Stimulated activated CD8-positive, alpha-beta memory T cell treated with anti-CD3 and anti-CD28 coated beads, Interleukin-7, amount 100 ng/mL, for 24 hours (primary cell): ENCODE results near the gene TTC1.

Experiments used
- DNase-seq: peaks from one replicate; pipeline ENCODE4 v3.0.0-alpha.2; 2020; ENCODE audit warnings: low read depth

The TTC1 gene

DNA sequence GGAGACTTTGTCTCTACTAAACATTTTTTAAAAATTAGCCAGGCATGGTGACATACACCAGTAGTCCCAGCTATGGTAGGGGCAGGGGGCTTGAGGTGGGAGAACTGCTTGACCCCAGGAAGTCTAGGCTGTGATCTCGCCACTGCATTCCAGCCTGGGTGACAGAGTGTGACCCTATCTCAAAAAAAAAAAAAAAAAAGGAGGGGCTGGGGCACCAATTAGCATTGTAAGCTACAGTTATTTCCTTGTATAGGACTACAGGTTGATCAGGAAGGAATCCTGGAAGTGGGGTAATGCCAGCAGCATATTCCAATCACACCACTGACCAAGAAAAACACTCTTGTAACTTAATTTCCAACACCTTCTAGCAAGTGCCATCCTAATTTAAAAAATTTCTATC is 78.3 kb downstream of the TTC1 start:
- no peak for DNase-seq

DNA sequence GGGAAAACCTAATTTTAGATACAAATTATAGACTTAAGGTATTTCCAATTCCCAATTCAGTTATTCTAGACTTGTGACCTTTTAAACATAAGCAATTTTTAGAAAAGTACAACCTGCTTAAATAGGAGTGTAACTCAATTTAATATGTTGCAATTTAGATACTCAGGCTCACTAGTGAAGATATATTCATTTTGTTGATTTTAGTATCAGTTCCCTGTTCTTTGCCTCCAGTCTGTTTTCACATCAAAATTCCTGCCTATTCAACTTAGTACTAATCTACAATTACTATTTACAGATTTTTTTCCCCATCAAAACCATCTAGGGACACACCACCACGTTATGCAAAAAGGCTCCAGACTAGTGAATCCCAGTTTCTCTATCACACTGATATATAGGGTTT is 79.9 kb downstream of the TTC1 start:
- DNase-seq = no peak

DNA sequence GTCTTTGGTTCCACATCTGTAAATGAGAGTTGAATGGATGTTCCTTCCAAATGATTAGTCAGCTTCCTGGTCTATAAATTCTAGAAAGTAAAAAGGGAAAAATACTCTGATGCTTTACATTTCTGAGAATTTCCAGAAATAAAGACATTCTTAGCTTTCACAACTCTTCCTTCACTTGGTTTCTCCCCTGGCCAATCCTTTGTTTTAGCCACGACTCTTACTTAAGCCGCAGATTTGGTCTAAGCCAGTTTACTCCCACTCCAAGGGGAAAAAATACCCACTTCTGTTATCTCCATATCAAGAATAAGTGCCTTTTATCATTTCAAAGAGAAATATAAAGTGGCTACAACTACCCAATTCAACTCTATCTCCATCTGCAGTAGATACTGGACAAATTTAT is 80.6 kb downstream of the TTC1 start:
- DNase-seq = no peak

DNA sequence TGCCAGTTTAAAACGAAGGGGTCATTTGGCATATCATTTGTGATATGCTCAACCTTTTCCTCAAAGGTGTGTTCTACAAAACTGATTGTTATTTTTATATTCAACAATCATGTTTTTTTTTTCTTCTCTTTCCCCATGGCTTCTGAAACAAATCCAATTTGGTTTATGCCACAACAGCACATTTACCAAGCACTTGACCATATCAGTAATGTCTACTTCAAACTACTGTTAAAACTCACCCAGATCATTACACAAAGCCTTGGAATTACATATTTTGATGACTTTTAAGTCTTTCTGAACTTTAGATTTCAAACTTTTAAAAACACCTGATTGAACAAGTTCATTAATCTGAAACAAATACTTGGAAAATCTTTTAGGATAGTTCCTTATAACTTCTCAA is 81.1 kb downstream of the TTC1 start:
- no peak for DNase-seq

DNA sequence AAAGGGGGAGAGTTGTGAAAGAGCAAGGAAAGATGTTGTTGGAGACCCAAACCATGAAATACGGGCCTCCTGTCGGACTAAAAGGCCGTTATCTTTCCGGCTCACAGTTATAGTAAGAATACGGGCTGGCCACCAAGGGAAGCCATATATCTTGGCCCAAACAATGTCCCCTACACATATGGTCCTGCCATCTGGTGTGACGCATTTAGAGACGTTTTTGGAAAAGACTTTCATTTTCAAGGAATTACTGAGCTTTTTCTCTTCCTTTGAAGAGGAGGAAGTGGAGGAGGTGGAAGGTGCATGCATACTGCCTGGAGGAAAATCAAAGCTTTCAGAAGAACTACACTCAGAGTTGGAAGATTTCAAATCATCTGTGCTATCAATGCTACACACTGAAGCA is 83.6 kb downstream of the TTC1 start:
- no peak for DNase-seq

DNA sequence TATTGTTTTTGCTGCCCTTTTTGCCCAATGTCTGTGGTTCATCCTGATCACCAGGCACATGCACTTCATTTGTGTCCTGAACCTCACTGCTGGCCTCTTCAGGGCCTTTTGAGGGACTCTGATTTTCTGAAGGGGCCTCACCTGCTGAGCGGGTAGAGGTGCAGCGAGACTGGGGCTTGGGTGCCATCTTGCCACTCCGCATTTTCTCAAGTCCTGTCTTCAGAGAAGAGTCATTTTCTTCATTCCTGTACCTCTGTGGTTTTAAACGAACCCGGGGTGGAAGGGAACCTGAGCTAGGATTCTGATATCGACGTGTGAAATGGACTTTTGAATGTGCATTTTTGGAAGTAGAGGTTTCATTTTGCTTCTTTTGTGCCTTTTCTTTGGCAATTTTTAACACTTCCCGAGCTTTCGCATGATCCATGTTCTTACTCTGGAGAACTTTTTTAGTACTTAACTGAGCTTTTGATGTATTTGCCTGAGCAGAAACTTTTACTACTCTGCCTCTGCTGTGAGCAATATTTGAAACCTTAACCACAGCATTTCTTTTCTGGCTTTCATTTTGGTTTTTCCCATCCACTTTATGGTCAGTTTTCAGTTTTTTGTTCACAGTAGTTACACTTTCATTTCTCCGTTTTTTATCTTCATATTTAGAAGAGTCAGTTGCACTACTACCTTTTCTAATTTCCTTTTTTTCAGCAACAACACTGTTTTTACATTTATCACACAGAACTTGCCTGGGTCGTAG is 84.2 kb downstream of the TTC1 start:
- no peak for DNase-seq

DNA sequence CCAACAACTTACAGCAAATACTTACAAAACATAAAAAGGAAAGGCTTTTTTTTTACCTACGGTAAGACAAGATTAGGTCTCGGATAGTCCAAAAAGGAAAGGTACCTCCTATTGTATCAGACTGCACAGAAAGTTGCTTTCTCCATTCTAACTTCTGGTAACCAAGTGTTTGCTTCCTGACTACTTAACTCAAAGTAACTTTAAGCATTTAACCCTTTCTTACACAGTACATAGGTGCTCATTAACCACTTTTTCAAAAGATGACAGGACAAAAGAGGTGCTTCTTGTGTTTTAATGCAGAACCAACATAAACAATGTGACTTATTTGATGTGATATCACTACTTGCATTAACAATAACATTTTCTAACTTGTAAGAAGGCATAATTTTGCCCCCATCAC is 87.2 kb downstream of the TTC1 start:
- DNase-seq = no peak

DNA sequence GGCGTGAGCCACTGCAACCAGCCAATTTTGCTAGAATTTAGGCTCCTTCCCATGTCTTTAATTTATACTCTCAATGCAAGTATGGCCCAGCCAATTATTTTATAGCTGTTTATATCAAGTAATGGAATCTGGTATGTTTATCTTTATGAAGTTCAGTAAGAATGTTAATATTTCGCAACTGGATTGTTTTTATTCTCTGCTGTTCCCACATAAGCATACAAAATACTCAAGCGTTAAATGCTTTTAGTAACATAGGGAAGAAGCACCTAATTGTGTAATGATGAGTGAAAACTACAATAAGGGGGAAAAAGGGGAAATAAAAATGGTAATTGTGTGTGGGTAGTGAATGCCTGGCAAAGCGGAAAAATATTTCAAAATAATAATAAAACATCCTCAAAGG is 89.1 kb downstream of the TTC1 start:
- DNase-seq = no peak

DNA sequence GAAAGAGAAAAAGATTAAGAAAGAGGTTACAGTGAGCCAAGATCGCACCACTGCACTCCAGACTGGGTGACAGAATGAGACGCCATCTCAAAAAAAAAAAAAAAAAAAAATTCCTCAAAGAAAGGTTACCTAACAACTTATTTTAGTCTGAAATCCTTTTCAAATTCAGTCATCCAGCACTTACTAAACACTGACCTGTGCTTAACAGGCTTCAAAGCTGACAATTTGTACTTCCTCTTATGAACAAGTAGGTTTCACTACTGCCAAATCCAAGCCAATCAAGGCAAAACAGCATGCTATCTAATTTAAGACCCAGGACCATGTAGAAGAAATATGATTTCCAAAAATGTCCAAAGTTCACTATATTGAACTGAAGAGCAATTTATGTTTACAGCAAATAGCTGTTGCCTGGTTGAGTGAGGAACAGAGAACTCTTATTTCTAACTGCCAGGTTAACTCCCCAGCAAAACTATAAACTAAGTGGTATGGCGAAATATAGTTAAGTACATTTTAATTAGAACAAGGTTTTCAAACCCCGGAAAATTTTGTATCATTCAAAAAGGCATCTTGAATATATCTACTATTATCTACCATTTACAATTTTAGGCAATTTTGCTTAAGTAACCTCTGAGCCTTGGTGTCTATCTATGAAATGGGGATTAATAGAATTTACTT is 96.9 kb downstream of the TTC1 start:
- DNase-seq = no peak

DNA sequence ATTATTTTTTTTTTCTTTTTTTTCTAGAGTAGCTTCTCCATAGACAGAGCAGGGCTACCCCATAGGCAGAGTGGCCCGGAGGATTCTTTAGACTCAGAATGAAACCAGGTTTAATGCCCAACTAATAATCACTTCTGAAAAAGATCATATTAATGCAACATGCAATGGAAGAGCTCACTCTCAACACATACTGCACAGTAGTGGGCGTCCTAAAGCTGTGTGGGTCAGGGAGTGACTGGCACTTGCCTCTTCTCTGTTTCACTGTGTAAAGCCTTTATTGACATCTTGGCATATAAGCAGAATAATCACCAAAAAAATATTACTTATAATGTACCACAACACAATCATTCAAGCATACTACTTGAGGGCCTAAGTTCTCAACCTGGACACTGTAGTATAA is 99.2 kb downstream of the TTC1 start:
- DNase-seq = no peak
